ENCODE measurements around the gene OR13J1.

- no peak for TF ChIP-seq EGR1 (IDR thresholded peaks at IDR 0.05; ENCODE audit: low read depth in 2 of 2)
- TF ChIP-seq FOXA1 (IDR thresholded peaks at IDR 0.05): no peak
- TF ChIP-seq, protein P1, sequence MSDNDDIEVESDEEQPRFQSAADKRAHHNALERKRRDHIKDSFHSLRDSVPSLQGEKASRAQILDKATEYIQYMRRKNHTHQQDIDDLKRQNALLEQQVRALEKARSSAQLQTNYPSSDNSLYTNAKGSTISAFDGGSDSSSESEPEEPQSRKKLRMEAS (IDR thresholded peaks at IDR 0.05): no peak
- TF ChIP-seq, protein P2, sequence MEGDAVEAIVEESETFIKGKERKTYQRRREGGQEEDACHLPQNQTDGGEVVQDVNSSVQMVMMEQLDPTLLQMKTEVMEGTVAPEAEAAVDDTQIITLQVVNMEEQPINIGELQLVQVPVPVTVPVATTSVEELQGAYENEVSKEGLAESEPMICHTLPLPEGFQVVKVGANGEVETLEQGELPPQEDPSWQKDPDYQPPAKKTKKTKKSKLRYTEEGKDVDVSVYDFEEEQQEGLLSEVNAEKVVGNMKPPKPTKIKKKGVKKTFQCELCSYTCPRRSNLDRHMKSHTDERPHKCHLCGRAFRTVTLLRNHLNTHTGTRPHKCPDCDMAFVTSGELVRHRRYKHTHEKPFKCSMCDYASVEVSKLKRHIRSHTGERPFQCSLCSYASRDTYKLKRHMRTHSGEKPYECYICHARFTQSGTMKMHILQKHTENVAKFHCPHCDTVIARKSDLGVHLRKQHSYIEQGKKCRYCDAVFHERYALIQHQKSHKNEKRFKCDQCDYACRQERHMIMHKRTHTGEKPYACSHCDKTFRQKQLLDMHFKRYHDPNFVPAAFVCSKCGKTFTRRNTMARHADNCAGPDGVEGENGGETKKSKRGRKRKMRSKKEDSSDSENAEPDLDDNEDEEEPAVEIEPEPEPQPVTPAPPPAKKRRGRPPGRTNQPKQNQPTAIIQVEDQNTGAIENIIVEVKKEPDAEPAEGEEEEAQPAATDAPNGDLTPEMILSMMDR (IDR thresholded peaks at IDR 0.05; ENCODE audit: low read depth, low read length, missing input control): no peak
- TF ChIP-seq HNF4A (conservative IDR thresholded peaks at IDR 0.05): no peak
- no peak for TF ChIP-seq TAF1 (conservative IDR thresholded peaks at IDR 0.05)
- TF ChIP-seq REST (IDR thresholded peaks at IDR 0.05): no peak
- TF ChIP-seq GABPA (IDR thresholded peaks at IDR 0.05 in 1 of 2, conservative IDR thresholded peaks at IDR 0.05 in 1 of 2): no peak
- TF ChIP-seq YY1 (IDR thresholded peaks at IDR 0.05): no peak
Measured at GRCh38 chr9:35827486-35827885, 42.7 kb downstream of the OR13J1 start.
